ENCODE results near the gene TOP3A.

DNA sequence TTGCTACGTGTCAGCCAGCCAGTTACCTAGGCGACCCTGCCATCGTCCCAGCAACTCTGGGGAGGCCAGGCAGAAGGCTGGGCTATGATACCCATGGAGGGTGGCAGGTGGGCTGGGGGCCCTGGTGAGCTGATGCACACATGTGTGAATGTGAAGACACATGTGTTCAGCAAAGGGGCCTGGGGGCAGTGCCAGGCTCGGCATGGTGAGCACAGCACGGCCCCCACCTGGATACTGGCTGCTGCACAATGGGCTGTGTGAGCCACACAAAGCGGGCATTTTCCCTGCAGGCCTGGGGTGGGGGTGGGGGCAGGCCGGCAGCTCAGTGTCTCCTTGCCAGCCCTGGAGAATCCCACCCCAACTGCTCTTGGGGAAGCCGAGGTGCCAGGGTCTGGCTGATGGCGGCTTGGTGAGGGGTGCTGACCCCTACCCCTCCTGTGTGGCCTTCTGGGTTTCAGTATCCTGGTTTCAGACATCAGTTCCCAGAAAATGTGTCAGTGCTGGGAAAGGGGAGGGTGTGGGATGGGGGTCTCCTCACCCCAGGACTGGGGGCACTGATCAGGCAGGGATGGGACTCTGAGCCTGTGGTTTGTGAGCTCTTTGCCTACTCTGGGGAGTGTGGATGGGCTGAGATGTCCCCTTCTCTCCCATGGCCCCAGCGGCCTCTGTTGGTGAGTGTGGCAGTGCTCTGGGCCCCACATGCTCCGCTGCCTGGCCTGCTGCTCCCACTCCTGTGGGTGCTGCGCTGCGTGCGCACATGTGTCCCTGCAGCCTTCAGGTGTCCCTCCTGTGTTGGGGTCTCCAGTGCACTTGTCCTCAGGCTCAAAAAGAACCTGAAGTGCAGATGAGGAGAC, 84.3 kb downstream of the TOP3A start:
- no peak for TF ChIP-seq EZH2 (IDR thresholded peaks at IDR 0.05; ENCODE audit: low read depth, unreplicated experiment)
- TF ChIP-seq, protein P1, sequence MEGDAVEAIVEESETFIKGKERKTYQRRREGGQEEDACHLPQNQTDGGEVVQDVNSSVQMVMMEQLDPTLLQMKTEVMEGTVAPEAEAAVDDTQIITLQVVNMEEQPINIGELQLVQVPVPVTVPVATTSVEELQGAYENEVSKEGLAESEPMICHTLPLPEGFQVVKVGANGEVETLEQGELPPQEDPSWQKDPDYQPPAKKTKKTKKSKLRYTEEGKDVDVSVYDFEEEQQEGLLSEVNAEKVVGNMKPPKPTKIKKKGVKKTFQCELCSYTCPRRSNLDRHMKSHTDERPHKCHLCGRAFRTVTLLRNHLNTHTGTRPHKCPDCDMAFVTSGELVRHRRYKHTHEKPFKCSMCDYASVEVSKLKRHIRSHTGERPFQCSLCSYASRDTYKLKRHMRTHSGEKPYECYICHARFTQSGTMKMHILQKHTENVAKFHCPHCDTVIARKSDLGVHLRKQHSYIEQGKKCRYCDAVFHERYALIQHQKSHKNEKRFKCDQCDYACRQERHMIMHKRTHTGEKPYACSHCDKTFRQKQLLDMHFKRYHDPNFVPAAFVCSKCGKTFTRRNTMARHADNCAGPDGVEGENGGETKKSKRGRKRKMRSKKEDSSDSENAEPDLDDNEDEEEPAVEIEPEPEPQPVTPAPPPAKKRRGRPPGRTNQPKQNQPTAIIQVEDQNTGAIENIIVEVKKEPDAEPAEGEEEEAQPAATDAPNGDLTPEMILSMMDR (conservative IDR thresholded peaks at IDR 0.05; ENCODE audit: low read depth in 2 of 2) = no peak
- TF ChIP-seq, protein P2, sequence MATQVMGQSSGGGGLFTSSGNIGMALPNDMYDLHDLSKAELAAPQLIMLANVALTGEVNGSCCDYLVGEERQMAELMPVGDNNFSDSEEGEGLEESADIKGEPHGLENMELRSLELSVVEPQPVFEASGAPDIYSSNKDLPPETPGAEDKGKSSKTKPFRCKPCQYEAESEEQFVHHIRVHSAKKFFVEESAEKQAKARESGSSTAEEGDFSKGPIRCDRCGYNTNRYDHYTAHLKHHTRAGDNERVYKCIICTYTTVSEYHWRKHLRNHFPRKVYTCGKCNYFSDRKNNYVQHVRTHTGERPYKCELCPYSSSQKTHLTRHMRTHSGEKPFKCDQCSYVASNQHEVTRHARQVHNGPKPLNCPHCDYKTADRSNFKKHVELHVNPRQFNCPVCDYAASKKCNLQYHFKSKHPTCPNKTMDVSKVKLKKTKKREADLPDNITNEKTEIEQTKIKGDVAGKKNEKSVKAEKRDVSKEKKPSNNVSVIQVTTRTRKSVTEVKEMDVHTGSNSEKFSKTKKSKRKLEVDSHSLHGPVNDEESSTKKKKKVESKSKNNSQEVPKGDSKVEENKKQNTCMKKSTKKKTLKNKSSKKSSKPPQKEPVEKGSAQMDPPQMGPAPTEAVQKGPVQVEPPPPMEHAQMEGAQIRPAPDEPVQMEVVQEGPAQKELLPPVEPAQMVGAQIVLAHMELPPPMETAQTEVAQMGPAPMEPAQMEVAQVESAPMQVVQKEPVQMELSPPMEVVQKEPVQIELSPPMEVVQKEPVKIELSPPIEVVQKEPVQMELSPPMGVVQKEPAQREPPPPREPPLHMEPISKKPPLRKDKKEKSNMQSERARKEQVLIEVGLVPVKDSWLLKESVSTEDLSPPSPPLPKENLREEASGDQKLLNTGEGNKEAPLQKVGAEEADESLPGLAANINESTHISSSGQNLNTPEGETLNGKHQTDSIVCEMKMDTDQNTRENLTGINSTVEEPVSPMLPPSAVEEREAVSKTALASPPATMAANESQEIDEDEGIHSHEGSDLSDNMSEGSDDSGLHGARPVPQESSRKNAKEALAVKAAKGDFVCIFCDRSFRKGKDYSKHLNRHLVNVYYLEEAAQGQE (IDR thresholded peaks at IDR 0.05; ENCODE audit: unreplicated experiment) = no peak
- TF ChIP-seq CREB1 (CRISPR knock-in tag; IDR thresholded peaks at IDR 0.05; ENCODE audit: low read depth) = no peak
- no peak for TF ChIP-seq NANOG (IDR thresholded peaks at IDR 0.05; ENCODE audit: borderline replicate concordance)
- no peak for TF ChIP-seq POLR2AphosphoS5 (IDR thresholded peaks at IDR 0.05; ENCODE audit: low read depth)
- no peak for TF ChIP-seq EZH2phosphoT487 (IDR thresholded peaks at IDR 0.05; ENCODE audit: unreplicated experiment)
- no peak for TF ChIP-seq ZNF114 (CRISPR knock-in tag; IDR thresholded peaks at IDR 0.05)
- TF ChIP-seq STAT1 (IDR thresholded peaks at IDR 0.05; ENCODE audit: unreplicated experiment) = no peak
- no peak for TF ChIP-seq ZNF331 (CRISPR knock-in tag; IDR thresholded peaks at IDR 0.05; ENCODE audit: low read depth)

All from GM23338 (cell line).